ENCODE data around the gene OR4N5.
"Not testable (repeated sequence)": the region's sequence is repeated elsewhere in the genome, so short reads cannot be mapped to it uniquely, and the experiment has no call there.

The OR4N5 gene

GRCh38 chr14:20138520-20138919 lies at the start of gene OR4N5:
TSS of gene OR4N5 (plus strand) at chr14:20138820. CDS start at chr14:20143736, 4,916 bp downstream.
- no peak for DNase-seq

- no peak for DNase-seq
Measured at GRCh38 chr14:20092050-20092449, 46.6 kb upstream of the OR4N5 start.

GRCh38 chr14:20093442-20093841 lies 45.2 kb upstream of the OR4N5 start:
- no peak for DNase-seq

- not testable (repeated sequence) for DNase-seq
Measured at GRCh38 chr14:20098926-20099770, 39.5 kb upstream of the OR4N5 start.

- DNase-seq: no peak
Measured at GRCh38 chr14:20110438-20110837, 28.2 kb upstream of the OR4N5 start, which contains the start of gene OR4K17. TSS of gene OR4K17 (plus strand) at chr14:20110739. CDS start at chr14:20117500, 6,761 bp downstream.

GRCh38 chr14:20112321-20112720 lies 26.3 kb upstream of the OR4N5 start:
- no peak for DNase-seq

GRCh38 chr14:20116748-20117147 lies 21.9 kb upstream of the OR4N5 start:
- DNase-seq: no peak

GRCh38 chr14:20118795-20119194 lies 19.8 kb upstream of the OR4N5 start:
- DNase-seq: no peak

GRCh38 chr14:20143911-20144310 lies 5.3 kb downstream of the OR4N5 start:
- no peak for DNase-seq

GRCh38 chr14:20144820-20145219 lies 6.2 kb downstream of the OR4N5 start:
- no peak for DNase-seq

GRCh38 chr14:20164462-20164861 lies 25.8 kb downstream of the OR4N5 start:
- DNase-seq: no peak

GRCh38 chr14:20167091-20167490 lies 28.5 kb downstream of the OR4N5 start:
- DNase-seq: no peak

- not testable (repeated sequence) for DNase-seq
Measured at GRCh38 chr14:20169852-20170251, 31.2 kb downstream of the OR4N5 start.

GRCh38 chr14:20174205-20174604 lies 35.6 kb downstream of the OR4N5 start:
- DNase-seq: not testable (repeated sequence)

GRCh38 chr14:20176330-20176729 lies 37.7 kb downstream of the OR4N5 start:
- DNase-seq: no peak

- DNase-seq: no peak
Measured at GRCh38 chr14:20177433-20177974, 38.9 kb downstream of the OR4N5 start.

GRCh38 chr14:20179218-20179617 lies 40.6 kb downstream of the OR4N5 start:
- DNase-seq: no peak

- DNase-seq: no peak
Measured at GRCh38 chr14:20179880-20180279, 41.3 kb downstream of the OR4N5 start.

- DNase-seq: no peak
Measured at GRCh38 chr14:20180486-20180885, 41.9 kb downstream of the OR4N5 start.

GRCh38 chr14:20184181-20184580 lies 45.6 kb downstream of the OR4N5 start:
- no peak for DNase-seq

- no peak for DNase-seq
Measured at GRCh38 chr14:20190596-20190995, 52.0 kb downstream of the OR4N5 start, which contains the start of gene OR11G2. TSS of gene OR11G2 (plus strand) at chr14:20190896. CDS start at chr14:20197438, 6,542 bp downstream.

- DNase-seq: no peak
Measured at GRCh38 chr14:20191396-20191795, 52.8 kb downstream of the OR4N5 start.

GRCh38 chr14:20194101-20194500 lies 55.5 kb downstream of the OR4N5 start:
- no peak for DNase-seq

All from NCI-H1417 treated with DMSO at 0.1 percent for 48 hours (cell line).